ENCODE data around the gene TWIST1.

TWIST1 gene

DNA sequence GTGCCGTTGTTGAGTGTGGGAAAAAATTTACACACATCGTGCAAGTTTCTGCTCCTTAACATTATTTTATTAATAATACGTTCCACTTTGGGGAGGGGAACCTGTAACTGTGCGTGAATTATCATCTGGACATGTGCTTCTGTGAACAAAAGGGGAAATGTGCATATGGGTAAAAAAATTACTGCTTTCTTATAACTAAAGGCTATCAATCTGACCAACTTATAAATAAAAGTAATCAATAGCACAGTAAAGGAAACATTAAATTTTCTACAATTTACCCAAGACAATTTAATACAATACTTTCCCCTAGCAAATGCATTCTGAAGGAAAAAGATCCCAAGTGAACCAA, 4.5 kb downstream of the TWIST1 start:
- TF ChIP-seq, protein P1, sequence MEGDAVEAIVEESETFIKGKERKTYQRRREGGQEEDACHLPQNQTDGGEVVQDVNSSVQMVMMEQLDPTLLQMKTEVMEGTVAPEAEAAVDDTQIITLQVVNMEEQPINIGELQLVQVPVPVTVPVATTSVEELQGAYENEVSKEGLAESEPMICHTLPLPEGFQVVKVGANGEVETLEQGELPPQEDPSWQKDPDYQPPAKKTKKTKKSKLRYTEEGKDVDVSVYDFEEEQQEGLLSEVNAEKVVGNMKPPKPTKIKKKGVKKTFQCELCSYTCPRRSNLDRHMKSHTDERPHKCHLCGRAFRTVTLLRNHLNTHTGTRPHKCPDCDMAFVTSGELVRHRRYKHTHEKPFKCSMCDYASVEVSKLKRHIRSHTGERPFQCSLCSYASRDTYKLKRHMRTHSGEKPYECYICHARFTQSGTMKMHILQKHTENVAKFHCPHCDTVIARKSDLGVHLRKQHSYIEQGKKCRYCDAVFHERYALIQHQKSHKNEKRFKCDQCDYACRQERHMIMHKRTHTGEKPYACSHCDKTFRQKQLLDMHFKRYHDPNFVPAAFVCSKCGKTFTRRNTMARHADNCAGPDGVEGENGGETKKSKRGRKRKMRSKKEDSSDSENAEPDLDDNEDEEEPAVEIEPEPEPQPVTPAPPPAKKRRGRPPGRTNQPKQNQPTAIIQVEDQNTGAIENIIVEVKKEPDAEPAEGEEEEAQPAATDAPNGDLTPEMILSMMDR (IDR thresholded peaks at IDR 0.05; ENCODE audit: low read depth, low read length) = no peak
- DNase-seq (ENCODE audit: low read depth, low spot score) = no peak
- H3K4me3 ChIP-seq (ENCODE audit: low read depth, low read length) = peak overlapping the region; percentile 25
- in situ Hi-C loops (cut with HindIII; ENCODE audit: low sequenced_read_pairs) = no loop called here

DNA sequence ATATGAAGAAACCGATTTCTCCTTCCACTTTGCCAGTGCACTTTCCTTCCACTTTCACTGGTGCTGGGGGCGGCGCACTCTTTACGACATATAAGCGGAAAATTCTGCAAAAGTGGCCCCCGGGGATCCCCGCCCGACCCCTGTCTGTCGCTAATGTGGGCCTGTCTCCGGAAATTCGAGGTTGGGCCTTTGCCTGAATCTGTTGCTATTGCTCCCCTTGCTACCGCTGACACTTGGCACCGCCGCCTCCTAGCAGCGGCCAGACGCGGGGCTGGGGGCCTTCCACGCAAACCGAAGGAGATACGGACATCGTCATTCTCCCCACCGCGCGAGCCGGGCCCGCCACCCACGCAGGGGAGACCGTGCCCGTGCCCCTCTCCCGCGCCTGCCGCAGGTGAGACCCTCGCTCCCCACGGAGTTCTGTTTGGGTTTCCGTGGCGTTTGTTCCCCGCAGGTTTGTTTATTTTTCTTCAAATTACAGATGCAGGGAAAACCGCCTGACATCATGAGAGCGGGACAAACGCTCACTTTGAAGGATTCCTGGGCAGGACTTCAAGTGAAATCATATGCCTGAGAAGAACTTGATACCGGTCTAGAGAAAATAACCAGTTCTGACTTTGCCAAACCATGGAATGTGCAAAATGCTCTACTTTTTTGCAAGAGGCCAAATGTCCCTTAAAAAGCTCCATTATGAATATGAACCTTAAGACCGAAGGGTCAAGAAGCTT, 5.0 kb downstream of the TWIST1 start:
- peak overlapping the region; percentile 25 for H3K4me3 ChIP-seq (ENCODE audit: low read depth, low read length)
- in situ Hi-C loops (cut with HindIII; ENCODE audit: low sequenced_read_pairs) = no loop called here
- TF ChIP-seq, protein P1 (IDR thresholded peaks at IDR 0.05; ENCODE audit: low read depth, low read length) = no peak
- peak; percentile 92 for DNase-seq (ENCODE audit: low read depth, low spot score)

DNA sequence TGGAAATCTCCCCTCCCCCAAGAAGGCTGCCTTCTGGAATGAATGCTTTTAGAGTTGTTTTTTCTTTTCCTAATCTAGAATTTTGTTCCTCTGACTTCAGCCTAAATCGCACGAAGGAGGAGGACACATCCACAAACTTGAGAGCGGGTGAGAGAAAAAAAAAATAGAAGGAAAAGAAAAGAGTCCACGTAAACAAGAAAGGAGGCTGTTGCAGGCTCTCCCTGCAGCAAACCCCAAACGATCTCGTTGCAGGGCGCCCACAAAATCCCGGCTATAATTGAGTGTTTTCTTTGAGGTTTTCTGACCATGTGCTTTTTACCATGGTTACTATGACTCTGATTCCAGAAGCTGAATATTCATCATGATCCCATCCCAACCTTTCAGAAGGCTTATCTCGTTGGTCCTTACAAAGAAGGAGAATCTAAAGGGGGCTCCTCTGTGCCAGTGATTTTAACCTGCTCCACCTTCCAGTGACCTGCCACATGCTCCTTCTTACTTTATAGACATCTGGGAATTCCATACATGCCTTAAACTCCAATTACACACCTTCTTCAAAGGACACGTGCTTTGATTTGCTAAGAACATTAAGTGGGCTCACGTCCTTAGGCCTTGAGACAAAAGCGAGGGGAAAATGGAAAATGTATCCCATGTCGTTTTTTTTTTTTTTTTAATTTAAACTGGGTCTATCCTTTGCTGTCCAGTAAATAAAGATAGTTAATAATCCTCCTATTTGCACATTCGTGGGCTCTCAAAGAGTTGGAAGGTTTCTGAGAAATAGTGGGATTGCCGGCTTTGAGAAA, 5.8 kb downstream of the TWIST1 start:
- DNase-seq (ENCODE audit: low read depth, low spot score) = no peak
- TF ChIP-seq, protein P1 (IDR thresholded peaks at IDR 0.05; ENCODE audit: low read depth, low read length) = no peak
- in situ Hi-C loops (cut with HindIII; ENCODE audit: low sequenced_read_pairs) = no loop called here
- peak overlapping the region; percentile 25 for H3K4me3 ChIP-seq (ENCODE audit: low read depth, low read length)

DNA sequence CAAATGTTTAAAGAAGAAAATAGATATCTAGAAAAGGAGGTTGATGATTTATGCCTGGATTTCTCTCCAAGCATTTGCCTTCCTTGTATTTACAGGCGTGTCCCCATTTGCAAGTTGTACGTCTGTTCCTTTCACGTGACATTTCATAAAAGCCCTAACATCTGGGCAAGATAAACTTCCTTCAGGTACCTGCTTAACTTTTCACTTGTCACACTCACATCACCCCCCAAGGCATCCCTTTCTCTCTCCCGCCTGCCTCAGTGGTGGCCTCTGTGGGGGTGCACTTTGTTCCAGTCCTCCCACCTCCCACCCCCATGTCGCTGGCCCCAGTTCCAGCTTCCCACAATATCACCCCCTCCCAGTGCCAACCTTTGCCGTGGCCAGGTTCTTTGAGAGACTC, 6.7 kb downstream of the TWIST1 start:
- no peak for DNase-seq (ENCODE audit: low read depth, low spot score)
- no peak overlapping the region for H3K4me3 ChIP-seq (ENCODE audit: low read depth, low read length)
- TF ChIP-seq, protein P1 (IDR thresholded peaks at IDR 0.05; ENCODE audit: low read depth, low read length) = no peak
- in situ Hi-C loops (cut with HindIII; ENCODE audit: low sequenced_read_pairs) = no loop called here

DNA sequence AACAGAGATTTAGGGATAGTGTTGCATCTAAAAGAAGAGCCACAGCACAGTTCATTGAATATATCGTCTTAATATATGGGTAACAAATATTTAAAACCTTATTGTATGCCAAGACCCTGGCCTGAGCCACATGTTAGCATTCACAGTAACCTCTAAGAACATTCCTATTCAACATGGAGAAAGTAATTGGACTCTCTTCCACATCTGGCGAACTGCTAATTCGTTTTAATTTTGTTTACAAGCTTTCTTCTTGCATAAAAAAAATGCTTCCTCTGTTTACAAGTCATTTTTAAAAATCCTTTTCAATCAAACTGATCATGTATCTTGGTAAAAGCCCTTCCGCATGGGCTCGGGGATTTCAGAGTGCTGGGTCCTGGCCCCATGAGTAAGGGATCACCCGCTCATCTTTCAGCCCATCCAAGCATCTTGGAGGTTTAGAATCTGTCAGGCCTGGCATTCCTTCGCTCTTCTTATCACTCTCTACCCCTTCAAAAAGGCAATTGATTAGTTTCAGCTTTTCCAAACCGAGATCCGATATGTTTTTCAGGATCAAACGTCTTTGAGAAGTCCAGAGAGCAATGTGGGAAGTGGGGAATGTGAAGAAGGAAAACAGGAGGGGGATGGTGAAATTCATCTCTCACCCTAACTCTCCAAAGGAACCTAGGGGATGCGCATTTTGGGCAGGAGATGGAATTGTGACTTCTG, 7.3 kb downstream of the TWIST1 start:
- H3K4me3 ChIP-seq (ENCODE audit: low read depth, low read length) = no peak overlapping the region
- in situ Hi-C loops (cut with HindIII; ENCODE audit: low sequenced_read_pairs) = no loop called here
- DNase-seq (ENCODE audit: low read depth, low spot score) = no peak
- TF ChIP-seq, protein P1 (IDR thresholded peaks at IDR 0.05; ENCODE audit: low read depth, low read length) = no peak

DNA sequence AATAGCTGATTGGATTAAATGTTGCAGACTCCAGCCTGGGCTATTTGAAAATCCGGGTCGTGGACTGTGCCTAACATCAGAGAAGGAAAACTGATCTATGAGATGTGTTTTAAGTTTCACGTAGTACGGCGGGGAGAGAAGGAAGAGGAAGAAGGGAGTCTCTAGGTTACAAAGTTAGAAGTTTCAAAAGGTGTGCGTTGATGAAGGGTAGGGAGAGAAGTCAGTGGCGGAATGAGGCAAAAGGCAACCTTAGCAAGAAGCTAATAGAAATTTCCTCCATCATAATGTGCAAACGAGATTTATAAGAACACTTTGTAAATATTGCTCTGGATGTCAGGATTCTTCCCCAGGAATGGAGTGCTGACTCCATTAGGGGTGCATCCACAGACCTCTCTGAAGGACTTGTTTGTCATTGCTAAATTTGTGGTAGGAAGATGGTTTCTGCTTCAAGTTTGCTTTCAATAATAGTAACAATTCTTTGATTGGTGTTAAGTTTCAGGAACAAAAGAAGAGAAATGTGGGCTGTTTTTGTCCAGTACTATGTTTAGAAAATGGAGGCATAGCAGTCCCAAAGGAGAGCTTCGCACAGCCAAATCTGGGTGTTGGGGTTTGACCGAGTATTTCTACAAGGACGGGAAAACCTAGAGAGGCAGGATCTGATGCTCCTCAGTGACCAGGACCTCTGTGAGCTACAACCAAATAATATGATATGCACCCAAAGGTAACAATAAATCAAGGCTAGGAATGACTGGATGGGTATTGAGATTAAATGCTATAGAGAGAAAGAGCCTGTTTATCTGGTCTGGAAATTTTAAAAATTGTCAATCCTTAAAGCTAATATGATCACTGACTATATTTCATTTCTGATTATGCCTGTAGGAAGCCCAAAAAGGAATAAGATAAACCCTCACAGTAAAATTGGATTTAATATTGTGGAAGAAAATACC, 8.2 kb downstream of the TWIST1 start:
- DNase-seq (ENCODE audit: low read depth, low spot score) = no peak
- TF ChIP-seq, protein P1 (IDR thresholded peaks at IDR 0.05; ENCODE audit: low read depth, low read length) = no peak
- in situ Hi-C loops (cut with HindIII; ENCODE audit: low sequenced_read_pairs) = no loop called here
- no peak overlapping the region for H3K4me3 ChIP-seq (ENCODE audit: low read depth, low read length)
